Neural crest cell (in vitro differentiated cells): ENCODE data around the gene BACH2. TPM values are rescaled to one million over a fixed set of nuclear protein-coding genes. Genes with fewer than 3 reads are reported as not detected.
A peak's percentile ranks its signal among the peaks of the same experiment; 100 is the strongest.
"Not testable (repeated sequence)": the region's sequence is repeated elsewhere in the genome, so short reads cannot be mapped to it uniquely, and the experiment has no call there.

Experiments used
- DNase-seq: peaks from one replicate; pipeline ENCODE4 v3.0.0; 2021; ENCODE audit warnings: low read depth, mixed read lengths, low spot score
- H3K27ac Mint-ChIP-seq: one replicate; pipeline ENCODE4 v1.8.0; 2021; ENCODE audit warnings: mild to moderate bottlenecking, mixed read lengths; ENCODE audit not compliant: unreplicated experiment
- H3K27me3 Mint-ChIP-seq: 2 replicates; pipeline ENCODE4 v1.8.0; 2021; ENCODE audit warnings: low read depth, mild to moderate bottlenecking, mixed read lengths
- H3K36me3 Mint-ChIP-seq: 2 replicates; pipeline ENCODE4 v1.8.0; 2021; ENCODE audit warnings: low read depth, mild to moderate bottlenecking, mixed read lengths
- H3K4me1 Mint-ChIP-seq: 2 replicates; pipeline ENCODE4 v1.8.0; 2021; ENCODE audit warnings: mixed read lengths
- H3K4me3 Mint-ChIP-seq: one replicate; pipeline ENCODE4 v1.8.0; 2021; ENCODE audit warnings: mild to moderate bottlenecking, mixed read lengths
- H3K9me3 Mint-ChIP-seq: 2 replicates; pipeline ENCODE4 v1.8.0; 2021; ENCODE audit warnings: mixed read lengths
- CTCF ChIP-seq: fragments of 200-600 bp; sonication (generic); conservative IDR thresholded peaks from 2 replicates; pipeline ENCODE4 v1.5.0; 2021; ENCODE audit warnings: antibody characterized with exemption, mild to moderate bottlenecking
- total RNA-seq: library from RNA; stranded (reverse); gene quantifications from 2 replicates; pipeline ENCODE4 v1.2.1, GENCODE V29; 2021

Gene BACH2
- total RNA-seq, 1 donor from 2014 or later: 13.1 TPM

GRCh38 chr6:89917216-89917615 lies 379.4 kb downstream of the BACH2 start:
- Mint-ChIP-seq H3K27ac (no peak overlapping the region), H3K4me3 (no peak overlapping the region), H3K9me3 (peaks cover 12% of the 10 kb centered on the region), H3K4me1 (no peaks in the 10 kb centered on the region), H3K27me3 (no peaks in the 10 kb centered on the region), H3K36me3 (no peaks in the 10 kb centered on the region)
- TF ChIP-seq CTCF: no peak
- no peak for DNase-seq

GRCh38 chr6:89916136-89916920 lies 380.3 kb downstream of the BACH2 start:
- no peaks in the 10 kb centered on the region for H3K36me3 Mint-ChIP-seq

GRCh38 chr6:89910902-89911240 lies 385.8 kb downstream of the BACH2 start:
- no peak for DNase-seq
- Mint-ChIP-seq H3K4me1 (peaks cover 18% of the 10 kb centered on the region), H3K9me3 (peaks cover 10% of the 10 kb centered on the region), H3K27ac (peak overlapping the region; percentile 83), H3K27me3 (no peaks in the 10 kb centered on the region), H3K4me3 (no peak overlapping the region), H3K36me3 (no peaks in the 10 kb centered on the region)
- TF ChIP-seq CTCF: no peak

More at GRCh38 chr6:89916136-89916920, 380.3 kb downstream of the BACH2 start:
- Mint-ChIP-seq H3K9me3 (peaks cover 12% of the 10 kb centered on the region), H3K27me3 (no peaks in the 10 kb centered on the region), H3K27ac (no peak overlapping the region), H3K4me3 (no peak overlapping the region), H3K4me1 (peaks cover under 1% of the 10 kb centered on the region)
- TF ChIP-seq CTCF: no peak
- DNase-seq: no peak

GRCh38 chr6:89910001-89910901 lies 386.4 kb downstream of the BACH2 start:
- peak overlapping the region; percentile 91 for H3K27ac Mint-ChIP-seq
- DNase-seq: not testable (repeated sequence)

GRCh38 chr6:89895276-89895874 lies 401.3 kb downstream of the BACH2 start:
- TF ChIP-seq CTCF: no peak
- Mint-ChIP-seq H3K4me3 (no peak overlapping the region), H3K27ac (no peak overlapping the region), H3K4me1 (peaks cover 10% of the 10 kb centered on the region), H3K36me3 (no peaks in the 10 kb centered on the region), H3K27me3 (peaks cover 49% of the 10 kb centered on the region), H3K9me3 (no peaks in the 10 kb centered on the region)
- peak; percentile 42 for DNase-seq

More at GRCh38 chr6:89910001-89910901, 386.4 kb downstream of the BACH2 start:
- not testable (repeated sequence) for H3K27me3 Mint-ChIP-seq, H3K36me3 Mint-ChIP-seq, H3K9me3 Mint-ChIP-seq
- H3K4me3 Mint-ChIP-seq: peak overlapping the region; percentile 25
- H3K4me1 Mint-ChIP-seq: peaks cover 18% of the 10 kb centered on the region
